ENCODE measurements around the gene CAMK2A. TPM values are rescaled to one million over a fixed set of nuclear protein-coding genes. Genes with fewer than 3 reads are reported as not detected.

The CAMK2A gene
- total and polyA plus RNA-seq, 2 experiments from 2014 or later, result 0.18 TPM; not detected in 1

DNA sequence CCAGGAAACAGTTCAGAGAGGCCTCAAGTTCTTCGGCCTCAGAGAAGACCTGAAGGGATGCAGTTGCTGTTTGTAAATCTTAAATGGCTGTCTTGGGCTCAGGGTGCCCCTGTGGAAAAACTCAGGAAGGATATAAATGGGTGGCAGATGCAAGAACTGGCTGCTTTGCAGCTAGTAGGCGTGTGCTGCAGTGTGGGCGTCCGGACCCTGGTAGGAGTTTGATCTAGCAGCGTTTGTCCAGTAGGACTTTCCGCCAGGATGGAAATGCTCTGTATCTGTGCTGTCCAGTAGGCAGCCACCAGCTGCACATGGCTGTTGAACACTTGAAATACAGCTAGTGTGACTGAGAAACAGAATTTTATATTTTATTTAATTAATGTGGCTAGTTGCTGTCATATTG lies 115.3 kb downstream of the CAMK2A start (continued):
- TF ChIP-seq, protein P1, sequence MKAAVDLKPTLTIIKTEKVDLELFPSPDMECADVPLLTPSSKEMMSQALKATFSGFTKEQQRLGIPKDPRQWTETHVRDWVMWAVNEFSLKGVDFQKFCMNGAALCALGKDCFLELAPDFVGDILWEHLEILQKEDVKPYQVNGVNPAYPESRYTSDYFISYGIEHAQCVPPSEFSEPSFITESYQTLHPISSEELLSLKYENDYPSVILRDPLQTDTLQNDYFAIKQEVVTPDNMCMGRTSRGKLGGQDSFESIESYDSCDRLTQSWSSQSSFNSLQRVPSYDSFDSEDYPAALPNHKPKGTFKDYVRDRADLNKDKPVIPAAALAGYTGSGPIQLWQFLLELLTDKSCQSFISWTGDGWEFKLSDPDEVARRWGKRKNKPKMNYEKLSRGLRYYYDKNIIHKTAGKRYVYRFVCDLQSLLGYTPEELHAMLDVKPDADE (IDR thresholded peaks at IDR 0.05), result no peak
- no peak for TF ChIP-seq ZNF331 (CRISPR knock-in tag; IDR thresholded peaks at IDR 0.05; ENCODE audit: low read depth)
- TF ChIP-seq STAT1 (IDR thresholded peaks at IDR 0.05; ENCODE audit: unreplicated experiment), result no peak

DNA sequence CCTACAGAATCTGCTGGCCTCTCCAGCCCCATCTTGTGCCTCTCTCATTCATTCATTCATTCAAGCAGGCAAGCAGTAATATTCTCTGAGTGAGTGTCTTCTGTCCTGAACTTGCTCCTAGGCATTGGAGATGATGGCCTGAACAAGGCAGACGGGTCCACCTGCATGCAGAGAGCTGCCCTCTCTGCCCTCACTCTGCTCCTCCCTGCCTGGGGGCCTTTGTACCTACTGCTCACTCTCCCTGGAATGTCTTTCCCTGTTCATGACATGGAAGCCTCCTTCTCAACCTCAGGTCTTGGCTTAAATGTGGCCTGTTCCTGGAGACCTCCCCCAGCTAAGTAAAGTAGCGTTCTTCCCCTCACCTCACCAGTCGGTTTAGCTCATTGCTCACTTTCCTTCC lies 116.4 kb downstream of the CAMK2A start:
- no peaks in the 10 kb centered on the region for H3K79me2 ChIP-seq (replicated peaks; ENCODE audit: insufficient read depth)
- Mint-ChIP-seq H3K9me3 (peaks cover 4% of the 10 kb centered on the region; the same call in 1 of the 3 replicates), H3K4me1 (peaks cover 7% of the 10 kb centered on the region; the same call in 2 of the 3 replicates), H3K27me3 (ENCODE audit: insufficient read depth, low read depth, poor library complexity) (peaks cover 47% of the 10 kb centered on the region), H3K4me3 (no peak overlapping the region), H3K27ac (no peak overlapping the region), H3K36me3 (ENCODE audit: low read depth) (no peaks in the 10 kb centered on the region)
- no peaks in the 10 kb centered on the region for H4K20me1 ChIP-seq (replicated peaks; ENCODE audit: insufficient read depth)
- H2AFZ ChIP-seq, result no peak overlapping the region
- H3K4me3 ChIP-seq, result no peak overlapping the region
- ATAC-seq (no peak), DNase-seq (ENCODE audit: low spot score) (no peak)
- H3K27me3 ChIP-seq (ENCODE audit: insufficient read depth), result peaks cover 31% of the 10 kb centered on the region
- no peaks in the 10 kb centered on the region for H3K9me2 ChIP-seq (ENCODE audit: insufficient read depth)
- H3K36me3 ChIP-seq (ENCODE audit: insufficient read depth), result no peaks in the 10 kb centered on the region
- H3K4me1 ChIP-seq (ENCODE audit: insufficient read depth), result no peaks in the 10 kb centered on the region
- H3K4me2 ChIP-seq, result no peak overlapping the region
- TF ChIP-seq ZNF114 (CRISPR knock-in tag; IDR thresholded peaks at IDR 0.05) (no peak), JUNB (IDR thresholded peaks at IDR 0.05; ENCODE audit: unreplicated experiment) (no peak), CREB1 (CRISPR knock-in tag; IDR thresholded peaks at IDR 0.05; ENCODE audit: low read depth) (no peak), NANOG (IDR thresholded peaks at IDR 0.05; ENCODE audit: borderline replicate concordance) (no peak), STAT1 (IDR thresholded peaks at IDR 0.05; ENCODE audit: unreplicated experiment) (no peak), EZH2 (IDR thresholded peaks at IDR 0.05; ENCODE audit: low read depth, unreplicated experiment) (no peak), ZNF331 (CRISPR knock-in tag; IDR thresholded peaks at IDR 0.05; ENCODE audit: low read depth) (no peak)
- H3F3A ChIP-seq (replicated peaks; ENCODE audit: low read depth), result no peaks in the 10 kb centered on the region
- H3K27ac ChIP-seq (ENCODE audit: low read depth), result no peak overlapping the region

DNA sequence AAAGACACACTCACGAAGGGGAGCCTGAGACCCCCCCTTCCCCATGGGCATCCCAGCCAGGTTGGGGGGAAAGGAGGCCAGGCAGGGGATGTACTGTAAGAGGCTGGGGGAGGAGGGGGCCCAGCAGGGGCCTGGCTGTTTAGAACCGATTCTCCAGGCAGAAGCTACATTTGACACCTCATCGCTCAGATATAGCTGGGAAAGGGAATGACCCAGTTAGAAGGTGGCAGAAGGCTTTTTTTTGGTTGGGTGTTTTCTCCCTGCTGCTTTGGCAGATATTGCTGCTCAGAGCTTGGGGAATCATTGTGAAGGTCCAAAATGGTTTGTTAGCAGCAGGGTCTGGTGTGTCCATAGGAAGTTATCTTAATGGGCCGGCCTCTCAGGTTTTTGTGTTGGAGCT lies 117.0 kb downstream of the CAMK2A start:
- Mint-ChIP-seq H3K27me3 (ENCODE audit: insufficient read depth, low read depth, poor library complexity) (peaks cover 53% of the 10 kb centered on the region), H3K36me3 (ENCODE audit: low read depth) (no peaks in the 10 kb centered on the region), H3K27ac (no peak overlapping the region), H3K4me3 (no peak overlapping the region), H3K9me3 (peaks cover 4% of the 10 kb centered on the region; the same call in 1 of the 3 replicates), H3K4me1 (peaks cover 9% of the 10 kb centered on the region)
- Histone ChIP-seq H3K4me2 (no peak overlapping the region), H4K20me1 (replicated peaks; ENCODE audit: insufficient read depth) (no peaks in the 10 kb centered on the region), H3K27ac (ENCODE audit: low read depth) (no peak overlapping the region), H3F3A (replicated peaks; ENCODE audit: low read depth) (peaks cover 2% of the 10 kb centered on the region; the same call in 1 of the 2 replicates), H2AFZ (no peak overlapping the region), H3K9me2 (ENCODE audit: insufficient read depth) (no peaks in the 10 kb centered on the region), H3K79me2 (replicated peaks; ENCODE audit: insufficient read depth) (no peaks in the 10 kb centered on the region), H3K36me3 (ENCODE audit: insufficient read depth) (no peaks in the 10 kb centered on the region), H3K4me1 (ENCODE audit: insufficient read depth) (no peaks in the 10 kb centered on the region), H3K4me3 (no peak overlapping the region), H3K27me3 (ENCODE audit: insufficient read depth) (peaks cover 37% of the 10 kb centered on the region)
- no peak for DNase-seq (ENCODE audit: low spot score)
- ATAC-seq, result no peak
- TF ChIP-seq EZH2 (IDR thresholded peaks at IDR 0.05; ENCODE audit: low read depth, unreplicated experiment), result no peak
- TF ChIP-seq CREB1 (CRISPR knock-in tag; IDR thresholded peaks at IDR 0.05; ENCODE audit: low read depth), result no peak
- TF ChIP-seq, protein P2, sequence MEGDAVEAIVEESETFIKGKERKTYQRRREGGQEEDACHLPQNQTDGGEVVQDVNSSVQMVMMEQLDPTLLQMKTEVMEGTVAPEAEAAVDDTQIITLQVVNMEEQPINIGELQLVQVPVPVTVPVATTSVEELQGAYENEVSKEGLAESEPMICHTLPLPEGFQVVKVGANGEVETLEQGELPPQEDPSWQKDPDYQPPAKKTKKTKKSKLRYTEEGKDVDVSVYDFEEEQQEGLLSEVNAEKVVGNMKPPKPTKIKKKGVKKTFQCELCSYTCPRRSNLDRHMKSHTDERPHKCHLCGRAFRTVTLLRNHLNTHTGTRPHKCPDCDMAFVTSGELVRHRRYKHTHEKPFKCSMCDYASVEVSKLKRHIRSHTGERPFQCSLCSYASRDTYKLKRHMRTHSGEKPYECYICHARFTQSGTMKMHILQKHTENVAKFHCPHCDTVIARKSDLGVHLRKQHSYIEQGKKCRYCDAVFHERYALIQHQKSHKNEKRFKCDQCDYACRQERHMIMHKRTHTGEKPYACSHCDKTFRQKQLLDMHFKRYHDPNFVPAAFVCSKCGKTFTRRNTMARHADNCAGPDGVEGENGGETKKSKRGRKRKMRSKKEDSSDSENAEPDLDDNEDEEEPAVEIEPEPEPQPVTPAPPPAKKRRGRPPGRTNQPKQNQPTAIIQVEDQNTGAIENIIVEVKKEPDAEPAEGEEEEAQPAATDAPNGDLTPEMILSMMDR (conservative IDR thresholded peaks at IDR 0.05; ENCODE audit: low read depth in 2 of 2), result no peak
- no peak for TF ChIP-seq JUNB (IDR thresholded peaks at IDR 0.05; ENCODE audit: unreplicated experiment)
- TF ChIP-seq ZNF331 (CRISPR knock-in tag; IDR thresholded peaks at IDR 0.05; ENCODE audit: low read depth), result no peak
- TF ChIP-seq POLR2AphosphoS5 (IDR thresholded peaks at IDR 0.05; ENCODE audit: low read depth), result no peak
- TF ChIP-seq STAT1 (IDR thresholded peaks at IDR 0.05; ENCODE audit: unreplicated experiment), result no peak
- TF ChIP-seq NANOG (IDR thresholded peaks at IDR 0.05; ENCODE audit: borderline replicate concordance), result no peak
- TF ChIP-seq, protein P1 (IDR thresholded peaks at IDR 0.05), result no peak
